Adrenal gland (tissue), 5 donors: ENCODE data around the gene UHRF1.

Experiments
- CTCF ChIP-seq, 6 experiments: fragments of 450-650 bp in 4 of 6; fragments of 200-600 bp in 2 of 6; sonication (generic) in 1 of 6; IDR thresholded peaks; 1 replicate in 5 of 6; 2 replicates in 1 of 6; pipeline versions ENCODE4 v1.5.1 to v1.8.0; 2016 to 2021; ENCODE audit warnings: antibody characterized with exemption in 6 of 6, mild to moderate bottlenecking in 2 of 6, moderate library complexity in 1 of 6
- POLR2A ChIP-seq, 2 donors: fragments of 450-650 bp; IDR thresholded peaks; one replicate each; pipeline ENCODE4 v1.6.1; 2017; ENCODE audit warnings: antibody characterized with exemption in 2 of 2, mild to moderate bottlenecking in 2 of 2, moderate library complexity in 1 of 2
- donor health status: DM: no; HTN: no; CAD: no.

- TF ChIP-seq CTCF (IDR thresholded peaks at IDR 0.05) (no peak), POLR2A (IDR thresholded peaks at IDR 0.05) (no peak)
Observed at GRCh38 chr19:4911314-4911713, 2.0 kb downstream of the UHRF1 start.
